K562 (cell line): Measurements from ENCODE around the gene KMT2C. TPM values are rescaled to one million over a fixed set of nuclear protein-coding genes. Genes with fewer than 3 reads are reported as not detected.
"Not testable (repeated sequence)": the region's sequence is repeated elsewhere in the genome, so short reads cannot be mapped to it uniquely, and the experiment has no call there.

Experiments used
- ATAC-seq: fragments of 200-7000 bp; cut with Tn5 transposase; 3 replicates; pipeline ENCODE4 v1.9.1; 2020; ENCODE audit warnings: moderate library complexity
- BruUV-seq: library from RNA; stranded (reverse); fragments of 400-500 nt; replicated peaks from 2 replicates; lab custom pipeline; 2021; lab: Mats Ljungman, UMichigan
- CTCF ChIA-PET: fragments of 300-600 bp; formaldehyde crosslinking; extraction: SDS; loops from one replicate; lab custom pipeline; 2021; ENCODE audit warnings: low intra/inter-chr PET ratio; lab: Yijun Ruan, JAX
- POLR2A ChIA-PET: fragments of 300-600, 350-650 bp; sonication (Branson Sonifier 250); formaldehyde crosslinking; extraction: SDS; loops from one replicate; lab custom pipeline; 2021; ENCODE audit warnings: antibody characterized with exemption, inconsistent platforms; lab: Yijun Ruan, JAX
- DNase-seq, 4 experiments: peaks; one replicate each; pipeline versions ENCODE4 v3.0.0 to v3.0.0-alpha.2; 2011 to 2018; ENCODE audit warnings: low spot score in 3 of 4, mixed read lengths in 3 of 4; ENCODE audit errors: extremely low read depth in 1 of 4
- FAIRE-seq: peaks from 2 replicates; lab custom pipeline; 2011; peaks lifted over from hg19 to GRCh38; lab: Jason Lieb, UNC
- H2AFZ ChIP-seq: 2 replicates; pipeline ENCODE4 v1.6.0; 2011; ENCODE audit warnings: low read depth, low read length, control low read depth, inconsistent platforms
- H3K27ac ChIP-seq: fragments of 200-600 bp; 3 replicates; pipeline ENCODE4 v1.8.0; 2011; ENCODE audit warnings: low read depth, mild to moderate bottlenecking, control low read depth, inconsistent platforms, low read length, moderate library complexity, mixed read lengths; ENCODE audit errors: extremely low read depth
- H3K27me3 ChIP-seq, 2 experiments: fragments of 300-600 bp in 1 of 2; 2 replicates in 1 of 2; 3 replicates in 1 of 2; pipeline versions ENCODE4 v1.6.0 to v1.8.0; 2011; ENCODE audit warnings: inconsistent platforms in 2 of 2, low read length in 2 of 2, mild to moderate bottlenecking in 1 of 2, mixed read lengths in 1 of 2, moderate library complexity in 1 of 2; ENCODE audit not compliant: control insufficient read depth in 2 of 2, insufficient read depth in 2 of 2
- H3K36me3 ChIP-seq: fragments of 300-600 bp; 3 replicates; pipeline ENCODE4 v1.8.0; 2011; ENCODE audit warnings: mild to moderate bottlenecking, low read length, inconsistent platforms; ENCODE audit not compliant: control insufficient read depth, insufficient read depth
- H3K4me1 ChIP-seq, 2 experiments: fragments of 200-600 bp in 1 of 2; replicated peaks in 1 of 2; 2 replicates in 1 of 2; 3 replicates in 1 of 2; pipeline versions ENCODE4 v1.5.1 to v1.8.0; 2011; ENCODE audit warnings: inconsistent platforms in 2 of 2, low read length in 2 of 2, mild to moderate bottlenecking in 1 of 2, mixed read lengths in 1 of 2, moderate library complexity in 1 of 2; ENCODE audit not compliant: control insufficient read depth in 2 of 2, insufficient read depth in 2 of 2
- H3K4me2 ChIP-seq: 2 replicates; pipeline ENCODE4 v1.6.1; 2011; ENCODE audit warnings: low read length, control low read depth, inconsistent platforms, mixed read lengths; ENCODE audit not compliant: insufficient read depth
- H3K4me3 ChIP-seq: fragments of 200-600 bp; sonication (generic), shearing (Covaris generic); 2 replicates; pipeline ENCODE4 v1.5.1; 2016; ENCODE audit warnings: control low read depth, inconsistent platforms
- H3K79me2 ChIP-seq: fragments of 200-600 bp; 3 replicates; pipeline ENCODE4 v1.8.0; 2011; ENCODE audit warnings: low read length, inconsistent platforms; ENCODE audit not compliant: control insufficient read depth, insufficient read depth
- H3K9ac ChIP-seq, 2 experiments: 2 replicates each; pipeline versions ENCODE4 v1.6.0 to v1.6.1; 2011; ENCODE audit warnings: low read depth in 2 of 2, low read length in 2 of 2, control low read depth in 1 of 2, inconsistent platforms in 1 of 2, mild to moderate bottlenecking in 1 of 2, mixed read lengths in 1 of 2; ENCODE audit not compliant: insufficient read depth in 1 of 2
- H3K9me1 ChIP-seq: one replicate; pipeline ENCODE4 v1.6.0; 2011; ENCODE audit warnings: inconsistent platforms, mild to moderate bottlenecking, low read length, moderate library complexity; ENCODE audit not compliant: control insufficient read depth, insufficient read depth
- H3K9me3 ChIP-seq: replicated peaks from 2 replicates; pipeline ENCODE4 v1.5.1; 2011; ENCODE audit warnings: low read depth, low read length, inconsistent platforms; ENCODE audit not compliant: control insufficient read depth, insufficient read depth
- H4K20me1 ChIP-seq: replicated peaks from 2 replicates; pipeline ENCODE4 v1.6.1; 2011; ENCODE audit warnings: low read length, inconsistent platforms, mixed read lengths; ENCODE audit not compliant: control insufficient read depth, insufficient read depth
- DACH1 ChIP-seq: fragments of 450-650 bp; IDR thresholded peaks from 2 replicates; pipeline ENCODE4 v1.6.1; 2018; ENCODE audit not compliant: partially characterized antibody
- HMBOX1 ChIP-seq: sonication (generic); IDR thresholded peaks from 2 replicates; pipeline ENCODE4 v1.6.1; 2016
- WGBS: fragments of 100-300 bp; shearing (Covaris generic); methylation state at CpG from one replicate; pipeline ENCODE4 v1.1.6; 2016; ENCODE audit warnings: low coverage, mixed read lengths; ENCODE audit not compliant: insufficient coverage; ENCODE audit errors: missing lambda C conversion rate; 5-methylcytosine and 5-hydroxymethylcytosine counted together
- in situ Hi-C: fragments of 300-500 bp; cut with MboI; formaldehyde crosslinking; loops from 4 replicates; pipeline ENCODE4 v1.15.0; 2018; ENCODE audit warnings: inconsistent platforms, mixed read lengths
- intact Hi-C: fragments of 100-400 bp; cut with micrococcal nuclease; formaldehyde crosslinking; loops from 2 replicates; pipeline ENCODE4 v1.14.2; 2022
- polyA plus RNA-seq, 8 experiments: library from polyadenylated mRNA; depleted of rRNA in 4 of 8; stranded (reverse) in 5 of 8; unstranded in 3 of 8; fragments of >200 nt; fragmentation: Nextera tagmentation in 2 of 8; fragmentation: Illumina TruSeq in 1 of 8; extraction: Ambion mirVana in 2 of 8; extraction: Trizol in 1 of 8; gene quantifications; 2 replicates each; pipeline versions ENCODE4 v1.2.1 to v1.2.3, GENCODE V29; 2011 to 2014; ENCODE audit warnings: inconsistent platforms in 1 of 8, missing spikeins in 1 of 8
- total RNA-seq, 7 experiments: library from RNA; depleted of rRNA in 6 of 7; stranded (reverse); fragments of >200 nt in 6 of 7; fragmentation: Illumina TruSeq in 2 of 7; extraction: Trizol in 2 of 7; gene quantifications; 2 replicates each; pipeline versions ENCODE4 v1.2.1 to v1.2.3, GENCODE V29; 2011 to 2021; ENCODE audit warnings: low replicate concordance in 1 of 7

The KMT2C gene
- total and polyA plus RNA-seq, 9 of the 15 experiments (the other 6 are each of a cell fraction or from before 2014, with no cell fraction given), result 4.9 to 67.8 (median 27.1) TPM

DNA sequence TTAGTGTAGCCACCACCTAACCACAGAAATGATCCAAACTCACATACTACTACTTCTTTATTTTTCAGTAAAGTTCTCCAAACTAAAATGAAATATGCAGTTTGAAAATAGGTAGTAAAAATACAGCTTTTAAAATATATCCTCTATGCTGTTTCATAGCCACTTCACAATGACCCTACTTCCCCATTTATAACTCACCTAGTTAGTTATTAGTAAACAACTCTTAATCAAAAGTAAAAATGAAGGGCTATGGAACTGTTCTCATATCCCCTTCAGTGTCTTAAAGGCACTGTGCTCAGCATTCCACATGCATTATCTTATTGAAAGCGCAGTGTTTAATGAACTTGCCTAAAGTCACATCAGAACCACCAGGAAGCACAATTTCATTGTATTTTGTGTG lies 43.5 kb downstream of the KMT2C start:
- Histone ChIP-seq H3K36me3 (no peaks in the 10 kb centered on the region), H3K27ac (no peak overlapping the region), H3K4me2 (no peak overlapping the region), H3K9ac (no peak overlapping the region), H3K9me3 (no peaks in the 10 kb centered on the region; the same call in 1 of the 2 replicates), H3K4me1 (peaks cover 0 to 5% of the 10 kb centered on the region in 2 experiments; a peak in 3 of 5 replicates), H3K4me3 (no peak overlapping the region), H3K79me2 (peaks cover 92% of the 10 kb centered on the region), H2AFZ (no peak overlapping the region), H3K9me1 (no peaks in the 10 kb centered on the region), H4K20me1 (peaks cover 22% of the 10 kb centered on the region), H3K27me3 (no peaks in the 10 kb centered on the region)
- ChIA-PET CTCF (no interaction called here), POLR2A (interaction anchor here (0.6 kb wide), 1 partner anchor 14 kb away, joined by 4 read pairs; no protein-coding TSS in a partner anchor)
- WGBS, result 59% methylated on average over 1 of the region's 1 CpG
- ATAC-seq (no peak), FAIRE-seq (peak; percentile 29), DNase-seq (no peak)
- BruUV-seq, result no TSS peak
- TF ChIP-seq DACH1, result no peak
- TF ChIP-seq HMBOX1, result peak; percentile 50; the same call in 1 of the 2 replicates
- in situ Hi-C loops, result no loop called here
- intact Hi-C loops, result no loop called here

DNA sequence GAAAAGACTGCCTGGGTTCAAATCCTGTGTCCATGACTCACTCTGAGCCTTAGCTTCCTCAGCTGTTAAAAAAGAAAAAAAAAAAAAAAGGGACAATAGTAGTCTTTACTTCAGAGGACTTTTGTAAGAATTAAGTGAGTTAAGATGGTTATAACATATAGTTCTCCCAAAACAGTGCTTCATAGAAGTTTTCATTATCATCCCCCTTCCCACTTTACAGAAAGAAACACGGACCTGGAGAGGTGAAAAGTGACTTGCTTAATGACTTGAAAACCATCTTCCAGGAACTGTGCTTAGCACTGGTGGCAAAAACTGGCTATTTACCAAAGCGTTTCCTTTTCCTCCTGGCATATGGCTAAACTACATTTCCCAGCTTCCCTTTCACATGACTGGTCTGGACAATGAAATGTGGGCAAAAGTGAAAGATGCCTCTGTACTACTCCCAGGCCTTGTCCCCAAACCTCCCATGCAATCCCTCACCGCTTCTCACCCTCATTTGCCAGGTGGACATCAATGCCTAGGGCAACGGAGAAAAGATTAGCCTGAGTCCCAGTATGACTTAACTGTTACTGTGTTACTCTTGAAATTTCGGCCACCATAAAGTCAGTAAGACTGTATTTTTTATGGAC lies 49.6 kb downstream of the KMT2C start:
- H3K4me3 ChIP-seq, H3K9me1 ChIP-seq, H3K27me3 ChIP-seq, in situ Hi-C loops, DNase-seq, BruUV-seq, intact Hi-C loops, H2AFZ ChIP-seq, H3K36me3 ChIP-seq, CTCF ChIA-PET, H3K4me2 ChIP-seq, H3K9me3 ChIP-seq, H3K27ac ChIP-seq, H3K9ac ChIP-seq: not testable (repeated sequence)
- peaks cover 17% of the 10 kb centered on the region; the same call in 1 of the 2 replicates for H4K20me1 ChIP-seq
- ATAC-seq (peak; percentile 44), FAIRE-seq (peak; percentile 32)
- POLR2A ChIA-PET, result interaction anchor here (1.0 kb wide), 1 partner anchor 15 kb away, joined by 3 read pairs; no protein-coding TSS in a partner anchor
- H3K4me1 ChIP-seq, result peaks cover 6 to 14% of the 10 kb centered on the region in 2 experiments; a peak in 3 of 5 replicates
- 32% methylated on average over 4 of the region's 5 CpGs for WGBS
- peaks cover 85% of the 10 kb centered on the region for H3K79me2 ChIP-seq

GRCh38 chr7:152384235-152385200 lies 51.3 kb downstream of the KMT2C start:
- POLR2A ChIA-PET, result interaction anchor here (0.6 kb wide), 1 partner anchor 79 kb away, joined by 3 read pairs; no protein-coding TSS in a partner anchor
- H2AFZ ChIP-seq, H3K9me3 ChIP-seq, H3K4me2 ChIP-seq, H3K27me3 ChIP-seq, H3K27ac ChIP-seq, H3K9ac ChIP-seq, H3K36me3 ChIP-seq, CTCF ChIA-PET, FAIRE-seq, in situ Hi-C loops, DNase-seq, H3K4me3 ChIP-seq, BruUV-seq, intact Hi-C loops, H3K9me1 ChIP-seq: not testable (repeated sequence)
- H4K20me1 ChIP-seq, result peaks cover 17% of the 10 kb centered on the region; the same call in 1 of the 2 replicates
- peak; percentile 29 for ATAC-seq
- peaks cover 6 to 14% of the 10 kb centered on the region in 2 experiments; a peak in 3 of 5 replicates for H3K4me1 ChIP-seq
- WGBS, result 39% methylated on average over 4 of the region's 4 CpGs
- H3K79me2 ChIP-seq, result peaks cover 87% of the 10 kb centered on the region
